Activated CD8-positive, alpha-beta memory T cell treated with anti-CD3 and anti-CD28 coated beads, Interleukin-2, amount 50 U/mL, for 1 hour (primary cell): Measurements from ENCODE around the gene ASB15.
"Not testable (repeated sequence)": the region's sequence is repeated elsewhere in the genome, so short reads cannot be mapped to it uniquely, and the experiment has no call there.

ENCODE experiments used
- DNase-seq: peaks from one replicate; pipeline ENCODE4 v3.0.0-alpha.2; 2020; ENCODE audit errors: extremely low read depth

Gene ASB15

GRCh38 chr7:123598657-123599056 lies 3.0 kb upstream of the ASB15 start:
- DNase-seq = no peak

GRCh38 chr7:123599766-123600165 lies 1.9 kb upstream of the ASB15 start:
- no peak for DNase-seq

DNA sequence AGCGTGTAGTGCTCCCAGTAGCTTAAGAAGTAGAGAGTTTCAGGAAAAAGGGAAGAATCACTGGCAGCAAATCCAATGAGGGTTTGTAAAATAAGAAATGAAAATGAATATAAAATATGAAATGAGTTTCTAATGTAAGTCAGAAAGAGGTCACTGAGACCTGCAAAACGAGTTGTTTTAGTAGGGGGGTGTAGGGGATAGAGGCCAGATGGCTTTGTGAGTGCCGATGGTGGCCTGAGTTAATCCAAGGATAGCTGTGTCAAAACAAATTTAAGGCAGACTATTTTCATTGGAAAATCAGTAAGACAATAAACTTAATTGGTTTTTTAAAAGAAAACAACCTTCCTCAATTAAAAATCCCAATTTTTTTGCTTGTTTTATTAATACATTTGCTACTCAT lies 745 bp upstream of the ASB15 start:
- no peak for DNase-seq

DNA sequence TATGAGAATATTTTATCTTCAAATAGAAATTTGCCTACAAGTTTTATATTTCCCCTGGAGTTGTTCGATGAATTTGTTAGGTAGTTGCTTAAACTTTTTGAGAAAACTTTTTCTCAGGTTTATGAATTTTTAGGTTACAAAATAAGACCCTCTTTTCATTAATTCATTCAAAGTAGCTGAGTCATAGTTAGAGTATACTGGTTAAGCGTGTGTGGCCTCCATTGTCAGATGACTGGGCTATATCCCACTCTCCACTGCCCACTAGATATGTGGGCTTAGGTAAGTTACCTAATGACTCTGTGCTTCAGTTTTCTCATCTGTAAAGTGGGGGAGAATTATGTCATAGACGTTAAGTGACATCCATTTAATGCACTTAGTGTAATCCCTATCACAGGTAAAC lies 1.0 kb downstream of the ASB15 start:
- no peak for DNase-seq

DNA sequence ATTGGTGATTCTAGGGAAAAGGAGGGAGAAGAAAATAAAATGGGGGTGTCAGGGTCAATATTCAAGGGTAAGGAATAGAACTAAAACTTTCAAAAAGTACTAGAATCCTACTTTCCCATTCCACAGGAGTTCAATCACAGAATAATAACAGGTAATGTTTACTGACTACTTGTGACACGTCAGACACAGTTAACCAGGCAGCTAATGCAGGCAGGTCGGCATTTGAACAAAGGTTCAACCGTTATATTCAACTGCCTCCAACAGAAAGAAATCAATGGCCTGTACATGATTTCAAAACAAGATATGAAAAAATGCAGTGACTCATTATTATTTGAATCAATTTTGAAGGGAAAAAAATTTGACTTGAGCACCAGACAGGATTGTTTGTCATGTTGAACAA lies 3.1 kb downstream of the ASB15 start:
- DNase-seq = no peak

DNA sequence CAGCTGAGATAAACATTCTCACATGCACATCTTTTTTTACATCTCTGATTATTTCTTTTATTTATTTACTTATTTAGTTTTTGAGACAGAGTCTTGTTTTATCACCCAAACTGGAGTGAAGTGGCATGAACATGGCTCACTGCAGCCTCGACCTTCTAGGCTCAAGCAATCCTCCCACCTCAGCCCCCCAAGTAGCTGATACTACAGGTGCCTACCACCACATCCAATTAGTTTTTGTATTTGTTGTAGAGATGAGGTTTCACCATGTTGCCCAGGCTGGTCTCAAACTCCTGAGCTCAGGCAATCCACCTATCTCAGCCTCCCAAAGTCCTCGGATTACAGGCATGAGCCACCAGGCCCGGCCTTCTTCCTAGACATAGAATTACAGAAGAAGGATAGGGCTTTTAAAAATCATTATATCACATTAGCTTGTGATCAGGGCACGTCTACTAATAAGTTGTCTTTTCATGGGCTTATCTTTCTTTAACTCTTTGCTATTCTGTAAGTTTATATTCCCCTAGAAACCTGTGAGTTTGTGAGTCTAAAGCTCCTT lies 5.9 kb downstream of the ASB15 start:
- DNase-seq = no peak

- DNase-seq = no peak
Measured at GRCh38 chr7:123608991-123609882, 7.6 kb downstream of the ASB15 start.

DNA sequence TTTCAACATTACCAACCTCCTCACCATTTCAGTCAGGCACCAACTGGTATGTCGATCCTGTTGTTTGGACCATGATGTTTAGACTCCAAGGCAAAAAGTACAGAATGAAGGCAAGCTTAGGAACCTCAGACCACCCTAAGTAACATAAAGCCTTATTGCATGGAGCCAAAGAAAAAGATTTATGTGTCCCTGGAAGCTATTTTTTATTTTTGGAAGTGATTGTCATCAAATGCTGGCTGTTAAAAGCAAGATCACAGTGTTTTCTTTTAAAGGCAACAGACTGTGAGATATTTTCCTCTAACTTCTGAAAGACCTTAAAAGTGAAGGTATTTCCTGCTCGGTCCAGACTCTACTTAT lies 8.2 kb downstream of the ASB15 start:
- DNase-seq = no peak

GRCh38 chr7:123612024-123612423 lies 10.4 kb downstream of the ASB15 start:
- DNase-seq = no peak

DNA sequence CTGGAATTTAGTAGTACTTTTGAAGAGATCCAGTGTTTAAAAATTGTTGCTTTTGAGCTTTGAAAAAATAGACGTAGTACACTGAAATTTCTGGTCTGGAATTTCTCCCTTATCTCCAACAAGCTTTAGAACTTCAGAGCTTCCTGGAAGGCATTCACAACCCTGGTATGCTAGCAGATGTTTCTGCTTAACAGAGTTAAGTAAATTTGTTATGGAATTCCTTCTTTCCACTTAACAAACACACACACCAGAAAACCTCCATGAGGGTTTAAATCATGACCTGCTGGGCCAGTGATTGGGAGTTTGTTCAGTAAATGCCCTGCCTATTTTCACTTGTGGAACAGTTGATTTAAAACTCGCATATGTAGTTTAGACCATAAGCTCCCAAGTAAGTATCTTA lies 13.7 kb downstream of the ASB15 start:
- DNase-seq = no peak

DNA sequence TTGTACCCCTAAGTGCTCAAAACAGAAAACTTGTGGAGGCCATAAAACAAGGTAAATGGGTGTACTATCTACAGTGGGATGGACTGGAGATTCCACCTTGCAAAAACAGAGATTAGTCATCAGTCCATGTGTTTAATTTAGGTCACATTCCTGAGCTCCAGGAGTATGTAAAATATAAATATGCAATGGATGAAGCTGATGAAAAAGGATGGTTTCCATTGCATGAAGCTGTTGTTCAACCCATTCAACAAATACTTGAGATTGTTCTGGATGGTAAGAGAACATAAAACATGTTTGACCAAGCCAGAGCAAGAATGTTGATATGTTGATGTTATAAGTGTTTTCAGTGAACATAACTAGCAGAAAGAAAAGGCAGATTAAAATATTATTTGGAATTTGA lies 14.6 kb downstream of the ASB15 start:
- DNase-seq = no peak

DNA sequence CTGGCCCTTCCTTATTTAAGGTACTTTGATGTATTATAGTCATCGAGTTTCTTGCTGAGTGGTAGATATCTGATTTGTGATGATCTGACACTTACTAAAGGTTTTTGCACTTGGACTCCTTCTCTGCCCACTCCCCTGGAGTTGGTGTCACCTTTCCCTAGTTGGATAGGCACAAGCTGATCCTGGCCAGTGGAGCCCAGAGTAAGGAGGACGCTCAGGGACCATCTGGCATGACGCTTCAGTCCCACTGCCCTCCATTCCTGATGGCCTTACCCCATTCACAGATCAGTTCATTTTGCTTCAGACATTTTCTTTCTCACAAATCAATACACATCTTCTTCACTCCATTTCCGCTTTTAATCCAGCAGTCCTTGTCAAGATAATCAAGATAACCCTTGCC lies 20.1 kb downstream of the ASB15 start:
- no peak for DNase-seq

DNA sequence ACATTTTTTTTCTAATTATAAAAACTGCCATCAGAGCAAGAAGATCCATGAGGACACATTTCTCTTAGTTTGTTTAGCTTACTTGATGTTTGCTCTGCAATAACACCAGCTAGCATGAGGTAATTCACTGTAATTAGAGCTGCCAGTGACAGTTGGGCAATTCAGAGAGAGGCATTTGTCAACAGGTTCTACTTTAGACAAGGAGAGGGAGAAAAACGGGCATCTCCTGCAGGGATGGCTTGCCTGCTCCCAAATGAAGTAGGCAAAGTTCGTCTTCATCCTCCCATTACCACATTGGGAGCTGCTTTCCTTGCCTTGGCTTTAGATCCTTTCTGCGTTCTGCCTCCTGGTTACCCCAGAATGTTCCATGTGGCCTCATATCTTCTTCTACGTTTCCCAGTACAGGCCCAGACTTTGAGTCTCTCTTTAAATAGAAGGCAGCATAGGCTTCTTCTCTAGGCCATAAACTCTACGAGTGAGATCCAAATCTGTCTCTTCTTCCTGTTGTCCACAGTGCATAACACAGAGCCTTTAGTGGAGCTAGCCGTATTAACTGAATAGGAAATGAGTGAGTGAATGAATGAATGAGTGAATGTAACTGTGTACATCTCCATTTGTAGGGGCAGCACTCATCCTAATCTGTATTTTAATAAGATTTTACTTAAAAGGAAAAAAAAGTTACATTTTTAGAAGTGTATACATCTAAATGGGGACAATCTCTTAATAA lies 21.2 kb downstream of the ASB15 start:
- DNase-seq = no peak

GRCh38 chr7:123624527-123625183 lies 23.0 kb downstream of the ASB15 start:
- DNase-seq = peak; percentile 3

- DNase-seq = no peak
Measured at GRCh38 chr7:123625254-123625653, 23.6 kb downstream of the ASB15 start.

GRCh38 chr7:123627851-123628250 lies 26.2 kb downstream of the ASB15 start:
- no peak for DNase-seq

- DNase-seq = no peak
Measured at GRCh38 chr7:123628829-123629228, 27.2 kb downstream of the ASB15 start.

DNA sequence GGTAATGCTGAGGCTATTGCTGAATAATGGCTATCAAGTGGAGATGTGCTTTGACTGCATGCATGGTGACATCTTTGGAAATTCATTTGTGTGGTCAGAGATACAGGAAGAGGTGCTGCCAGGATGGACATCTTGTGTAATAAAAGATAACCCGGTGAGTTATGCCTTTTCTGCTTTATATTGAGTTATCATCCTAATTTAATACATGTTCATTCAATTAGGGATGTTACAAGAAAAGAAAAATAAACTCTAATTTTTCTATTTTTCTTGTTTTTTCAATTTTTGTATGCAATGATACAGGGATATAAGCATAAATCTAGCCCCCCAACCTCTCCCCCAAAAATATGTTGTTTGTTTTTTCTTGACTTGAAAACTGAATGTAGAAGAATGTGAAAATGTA lies 27.7 kb downstream of the ASB15 start:
- DNase-seq = no peak

DNA sequence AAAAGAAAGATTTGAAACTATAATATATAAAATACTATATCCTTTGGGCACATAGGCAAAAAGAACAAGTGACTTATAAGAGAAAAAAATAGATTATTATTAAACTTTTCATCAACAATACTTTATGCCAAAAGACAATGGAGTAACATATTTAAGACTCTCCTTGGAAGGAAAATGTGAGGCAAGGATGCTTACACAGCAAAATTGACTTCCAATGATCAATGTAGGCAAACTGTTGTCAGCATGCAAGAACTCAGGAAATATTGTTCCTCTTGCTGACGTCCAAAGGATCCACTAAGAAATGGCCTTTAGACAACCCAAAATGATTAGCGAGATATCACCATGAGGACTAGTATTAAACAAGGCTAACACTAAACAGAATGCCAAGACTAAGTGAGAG lies 31.2 kb downstream of the ASB15 start:
- no peak for DNase-seq

DNA sequence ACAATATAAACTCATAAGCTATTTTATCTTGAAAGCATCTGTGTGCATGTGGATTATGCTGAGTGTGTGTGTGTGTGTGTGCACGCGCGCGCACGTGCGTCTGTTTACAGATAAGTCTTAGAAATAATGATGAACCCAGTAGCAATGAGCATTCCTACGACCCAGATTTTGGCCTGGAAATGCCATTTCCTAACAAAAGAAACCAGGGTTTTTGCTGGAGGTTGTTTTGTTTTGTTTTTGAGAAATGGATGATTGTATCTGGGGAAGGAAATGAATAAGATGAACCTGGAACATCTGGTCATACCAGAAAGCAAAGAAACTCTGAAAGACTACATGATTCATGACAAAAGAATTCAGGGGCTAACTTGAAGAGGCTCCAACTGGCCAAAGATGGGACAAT lies 31.9 kb downstream of the ASB15 start:
- DNase-seq = no peak

- DNase-seq = not testable (repeated sequence)
Measured at GRCh38 chr7:123634011-123634573, 32.5 kb downstream of the ASB15 start.
